Esophagus muscularis mucosa (tissue), 4 donors: ENCODE results near the gene APOBEC2. TPM values are rescaled to one million over a fixed set of nuclear protein-coding genes. Genes with fewer than 3 reads are reported as not detected.

ENCODE experiments used
- total RNA-seq, 4 donors: library from RNA; depleted of rRNA; stranded (reverse); fragments of >200 nt; gene quantifications; one replicate each; pipeline versions ENCODE4 v1.1.0 to v1.2.1, GENCODE V29; 2016

APOBEC2 gene
- total RNA-seq, 4 donors from 2014 or later: 0.50 to 1.0 (median 0.97) TPM; not detected in 1

Other genes starting within 250 kb of the APOBEC2 start
- under 1 TPM; 0.33 to 0.83 (median 0.60) TPM for gene UNC5CL, start 14.0 kb upstream of the APOBEC2 start, total RNA-seq
- not detected for gene TSPO2, start 10.7 kb upstream of the APOBEC2 start, total RNA-seq
- 10 to 100 TPM; 11.9 to 19.4 (median 16.5) TPM for gene OARD1, start 19.2 kb downstream of the APOBEC2 start, total RNA-seq
- gene NFYA, start 19.8 kb downstream of the APOBEC2 start, total RNA-seq: 10 to 100 TPM in 3 of 4 donors, 1 to 10 TPM in 1; 9.1 to 11.4 (median 10.5) TPM
- gene TREML1, start 101.1 kb downstream of the APOBEC2 start, total RNA-seq: under 1 TPM in 1 of 4 donors, not detected in 3; 0.32 TPM
- gene TREM2, start 109.9 kb downstream of the APOBEC2 start, total RNA-seq: 1 to 10 TPM; 1.6 to 1.8 (median 1.6) TPM
- gene TREML2, start 147.9 kb downstream of the APOBEC2 start, total RNA-seq: under 1 TPM in 1 of 4 donors, not detected in 3; 0.66 TPM
- gene TREML4, start 175.1 kb downstream of the APOBEC2 start, total RNA-seq: not detected
- 1 to 10 TPM; 1.1 to 9.3 (median 1.2) TPM for gene TREM1, start 233.5 kb downstream of the APOBEC2 start, total RNA-seq